ENCODE measurements around the gene CISD1. TPM values are rescaled to one million over a fixed set of nuclear protein-coding genes. Genes with fewer than 3 reads are reported as not detected.

CISD1 gene
- total and polyA plus RNA-seq, 2 of the 4 experiments (the other 2 are of a cell fraction), result 28.2 to 34.6 TPM

DNA sequence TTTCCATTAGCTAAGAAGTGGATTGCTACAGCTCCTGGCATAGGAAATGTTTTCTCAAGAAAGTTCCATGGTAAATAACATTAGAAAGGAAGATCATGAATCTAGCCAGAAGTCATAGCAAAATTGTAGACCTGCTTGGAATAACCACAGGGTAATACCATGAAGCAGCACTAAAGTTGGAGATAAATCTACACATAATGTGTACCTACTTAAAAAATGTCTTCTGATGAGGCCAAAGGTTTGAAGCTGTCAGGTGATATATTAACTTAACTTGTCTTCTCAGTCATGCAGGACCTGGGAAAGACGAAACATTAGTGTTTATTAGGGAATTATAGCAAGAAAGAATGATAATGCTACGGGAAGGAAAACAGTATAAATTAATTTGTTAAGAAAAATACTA is 6.3 kb downstream of the CISD1 start:
- no peak overlapping the region for H2AK5ac ChIP-seq (ENCODE audit: low read depth, low read length)
- no CpG with 5 or more reads among the region's 2 CpGs for WGBS, 2 experiments (ENCODE audit: extremely low coverage in 2 of 2, insufficient read length in 1 of 2)
- peaks cover 3% of the 10 kb centered on the region; the same call in 1 of the 2 replicates for H3K9me1 ChIP-seq (ENCODE audit: insufficient read depth, low read length)
- no peak overlapping the region for H3K23ac ChIP-seq (ENCODE audit: low read depth, low read length)
- no peaks in the 10 kb centered on the region for H3K27me3 ChIP-seq (ENCODE audit: control insufficient read depth, insufficient read depth, low read length)
- H3K9me3 ChIP-seq (ENCODE audit: control insufficient read depth, insufficient read depth, low read length), result no peaks in the 10 kb centered on the region
- no peak overlapping the region for H2AFZ ChIP-seq (replicated peaks; ENCODE audit: low read length, poor library complexity)
- DNase-seq, result no peak
- no peak overlapping the region for H2BK20ac ChIP-seq (ENCODE audit: low read depth, low read length)
- H3K4me2 ChIP-seq (ENCODE audit: low read depth, low read length), result no peak overlapping the region
- no peak overlapping the region for H3K4me3 ChIP-seq (ENCODE audit: insufficient read depth, low read depth, low read length)
- H3K4me1 ChIP-seq (ENCODE audit: control insufficient read depth, insufficient read depth, low read length), result peaks cover 2% of the 10 kb centered on the region; the same call in 1 of the 2 replicates
- no TSS peak for BruUV-seq (replicated peaks)
- no peak overlapping the region for H3K9ac ChIP-seq (ENCODE audit: low read depth, low read length)
- no peak overlapping the region for H2BK15ac ChIP-seq (ENCODE audit: low read depth, low read length)
- no peaks in the 10 kb centered on the region; the same call in 1 of the 2 replicates for H4K20me1 ChIP-seq (ENCODE audit: insufficient read depth, low read length)
- H3K56ac ChIP-seq (ENCODE audit: extremely low read depth, insufficient read depth, low read length), result no peak overlapping the region
- H2AK9ac ChIP-seq (replicated peaks; ENCODE audit: low read depth, low read length, poor library complexity), result no peak overlapping the region
- H3K4ac ChIP-seq (ENCODE audit: low read depth, low read length), result no peak overlapping the region
- no peak overlapping the region for H3K18ac ChIP-seq (ENCODE audit: low read depth, low read length)
- H3K79me1 ChIP-seq (ENCODE audit: low read depth in 1 of 2, low read length in 2 of 2), result peaks cover 8 to 22% of the 10 kb centered on the region in 2 experiments; a peak in 3 of 4 replicates
- H3K14ac ChIP-seq (replicated peaks; ENCODE audit: low read depth, low read length), result no peak overlapping the region
- H4K5ac ChIP-seq (ENCODE audit: low read depth, low read length), result no peak overlapping the region
- H4K8ac ChIP-seq (ENCODE audit: low read depth in 2 of 2, low read length in 2 of 2), result no peak overlapping the region; a peak in 1 of 4 replicates
- H3K27ac ChIP-seq (ENCODE audit: insufficient read depth, low read length), result no peak overlapping the region
- no peak overlapping the region for H2BK120ac ChIP-seq (ENCODE audit: low read depth, low read length)
- TF ChIP-seq POLR2A (IDR thresholded peaks at IDR 0.05; ENCODE audit: low read depth, low read length) (no peak), RAD21 (IDR thresholded peaks at IDR 0.05; ENCODE audit: low read length) (no peak), CHD1 (IDR thresholded peaks at IDR 0.05; ENCODE audit: low read depth, low read length) (no peak), MXI1 (IDR thresholded peaks at IDR 0.05; ENCODE audit: borderline replicate concordance, low read depth, low read length) (no peak), FOS (IDR thresholded peaks at IDR 0.05; ENCODE audit: low read depth, low read length) (no peak), MAZ (IDR thresholded peaks at IDR 0.05; ENCODE audit: borderline replicate concordance, low read depth, low read length) (no peak), RCOR1 (IDR thresholded peaks at IDR 0.05; ENCODE audit: insufficient replicate concordance, low read length) (no peak), CEBPB (IDR thresholded peaks at IDR 0.05; ENCODE audit: low read depth, low read length) (no peak), CTCF (conservative IDR thresholded peaks at IDR 0.05; ENCODE audit: low read depth, low read length) (no peak), RFX5 (IDR thresholded peaks at IDR 0.05; ENCODE audit: low read depth, low read length) (no peak), BHLHE40 (IDR thresholded peaks at IDR 0.05; ENCODE audit: low read depth, low read length) (no peak), NFE2L2 (IDR thresholded peaks at IDR 0.05; ENCODE audit: low read depth, low read length) (no peak), USF2 (IDR thresholded peaks at IDR 0.05; ENCODE audit: low read depth, low read length) (no peak), SMC3 (IDR thresholded peaks at IDR 0.05; ENCODE audit: low read depth, low read length) (no peak), MAFK (IDR thresholded peaks at IDR 0.05; ENCODE audit: low read depth, low read length) (no peak)
- TF ChIP-seq, protein P1, sequence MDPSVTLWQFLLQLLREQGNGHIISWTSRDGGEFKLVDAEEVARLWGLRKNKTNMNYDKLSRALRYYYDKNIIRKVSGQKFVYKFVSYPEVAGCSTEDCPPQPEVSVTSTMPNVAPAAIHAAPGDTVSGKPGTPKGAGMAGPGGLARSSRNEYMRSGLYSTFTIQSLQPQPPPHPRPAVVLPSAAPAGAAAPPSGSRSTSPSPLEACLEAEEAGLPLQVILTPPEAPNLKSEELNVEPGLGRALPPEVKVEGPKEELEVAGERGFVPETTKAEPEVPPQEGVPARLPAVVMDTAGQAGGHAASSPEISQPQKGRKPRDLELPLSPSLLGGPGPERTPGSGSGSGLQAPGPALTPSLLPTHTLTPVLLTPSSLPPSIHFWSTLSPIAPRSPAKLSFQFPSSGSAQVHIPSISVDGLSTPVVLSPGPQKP (IDR thresholded peaks at IDR 0.05; ENCODE audit: borderline replicate concordance, low read depth, low read length), result no peak
- in situ Hi-C loops (cut with MboI; ENCODE audit: low sequenced_read_pairs), result loop anchor here (5.0 kb wide), 1 partner anchor 88 kb away; no protein-coding TSS in a partner anchor
- ChIA-PET POLR2A (ENCODE audit: unreplicated experiment) (no interaction called here), CTCF (no interaction called here)
- intact Hi-C loops (cut with micrococcal nuclease), result no loop called here
- H4K91ac ChIP-seq (ENCODE audit: insufficient read depth, low read depth, low read length), result no peak overlapping the region
- ATAC-seq (ENCODE audit: low read depth), result no peak
- peaks cover 6% of the 10 kb centered on the region for H3K36me3 ChIP-seq (ENCODE audit: control insufficient read depth, insufficient read depth, low read length)
- dilution Hi-C loops (cut with HindIII; ENCODE audit: low sequenced_read_pairs, unreplicated experiment), result no loop called here
- no peak overlapping the region for H2BK5ac ChIP-seq (ENCODE audit: low read depth, low read length, poor library complexity, severe bottlenecking)
